GM23338 (cell line): Measurements from ENCODE around the gene TMEM41B.

Source experiments
- CREB1 ChIP-seq: fragments of 250-450 bp; sonication (Bioruptor Pico); IDR thresholded peaks from 2 replicates; pipeline ENCODE4 v1.5.0; 2020; ENCODE audit warnings: low read depth, mild to moderate bottlenecking, moderate library complexity
- CTCF ChIP-seq, 2 experiments: fragments of 200-600 bp in 1 of 2; sonication (generic) in 1 of 2; conservative IDR thresholded peaks; 2 replicates each; pipeline versions ENCODE4 v1.5.1 to v1.6.1; 2016 to 2017; ENCODE audit warnings: antibody characterized with exemption in 2 of 2, low read depth in 2 of 2, mild to moderate bottlenecking in 2 of 2, moderate library complexity in 1 of 2
- EZH2 ChIP-seq: fragments of 200-600 bp; sonication (generic); IDR thresholded peaks from one replicate; pipeline ENCODE4 v1.8.0; 2017; ENCODE audit warnings: antibody characterized with exemption, mild to moderate bottlenecking, low read depth; ENCODE audit not compliant: unreplicated experiment
- EZH2phosphoT487 ChIP-seq: fragments of 200-600 bp; sonication (generic); IDR thresholded peaks from one replicate; pipeline ENCODE4 v1.8.1; 2018; ENCODE audit warnings: antibody characterized with exemption; ENCODE audit not compliant: unreplicated experiment
- JUNB ChIP-seq: IDR thresholded peaks from one replicate; pipeline ENCODE4 v1.6.1; 2016; ENCODE audit warnings: antibody characterized with exemption; ENCODE audit not compliant: unreplicated experiment
- NANOG ChIP-seq: IDR thresholded peaks from 2 replicates; pipeline ENCODE4 v1.6.1; 2016; ENCODE audit warnings: antibody characterized with exemption, borderline replicate concordance
- POLR2AphosphoS5 ChIP-seq: IDR thresholded peaks from 2 replicates; pipeline ENCODE4 v1.6.1; 2016; ENCODE audit warnings: antibody characterized with exemption, low read depth
- STAT1 ChIP-seq: IDR thresholded peaks from one replicate; pipeline ENCODE4 v1.6.1; 2016; ENCODE audit warnings: antibody characterized with exemption; ENCODE audit not compliant: unreplicated experiment
- ZNF331 ChIP-seq: fragments of 250-450 bp; sonication (Bioruptor Pico); IDR thresholded peaks from 2 replicates; pipeline ENCODE4 v1.5.0; 2020; ENCODE audit warnings: low read depth, mild to moderate bottlenecking, moderate library complexity
- TF ChIP-seq, protein P1 (sequence below): IDR thresholded peaks from one replicate; pipeline ENCODE4 v1.6.1; 2018; ENCODE audit warnings: antibody characterized with exemption; ENCODE audit not compliant: unreplicated experiment

- TF ChIP-seq CTCF (conservative IDR thresholded peaks at IDR 0.05; ENCODE audit: low read depth in 2 of 2) (no peak), POLR2AphosphoS5 (no peak), EZH2 (no peak), EZH2phosphoT487 (no peak), ZNF331 (CRISPR knock-in tag) (no peak), NANOG (no peak), CREB1 (CRISPR knock-in tag) (no peak), JUNB (no peak), STAT1 (no peak)
- TF ChIP-seq, protein P1, sequence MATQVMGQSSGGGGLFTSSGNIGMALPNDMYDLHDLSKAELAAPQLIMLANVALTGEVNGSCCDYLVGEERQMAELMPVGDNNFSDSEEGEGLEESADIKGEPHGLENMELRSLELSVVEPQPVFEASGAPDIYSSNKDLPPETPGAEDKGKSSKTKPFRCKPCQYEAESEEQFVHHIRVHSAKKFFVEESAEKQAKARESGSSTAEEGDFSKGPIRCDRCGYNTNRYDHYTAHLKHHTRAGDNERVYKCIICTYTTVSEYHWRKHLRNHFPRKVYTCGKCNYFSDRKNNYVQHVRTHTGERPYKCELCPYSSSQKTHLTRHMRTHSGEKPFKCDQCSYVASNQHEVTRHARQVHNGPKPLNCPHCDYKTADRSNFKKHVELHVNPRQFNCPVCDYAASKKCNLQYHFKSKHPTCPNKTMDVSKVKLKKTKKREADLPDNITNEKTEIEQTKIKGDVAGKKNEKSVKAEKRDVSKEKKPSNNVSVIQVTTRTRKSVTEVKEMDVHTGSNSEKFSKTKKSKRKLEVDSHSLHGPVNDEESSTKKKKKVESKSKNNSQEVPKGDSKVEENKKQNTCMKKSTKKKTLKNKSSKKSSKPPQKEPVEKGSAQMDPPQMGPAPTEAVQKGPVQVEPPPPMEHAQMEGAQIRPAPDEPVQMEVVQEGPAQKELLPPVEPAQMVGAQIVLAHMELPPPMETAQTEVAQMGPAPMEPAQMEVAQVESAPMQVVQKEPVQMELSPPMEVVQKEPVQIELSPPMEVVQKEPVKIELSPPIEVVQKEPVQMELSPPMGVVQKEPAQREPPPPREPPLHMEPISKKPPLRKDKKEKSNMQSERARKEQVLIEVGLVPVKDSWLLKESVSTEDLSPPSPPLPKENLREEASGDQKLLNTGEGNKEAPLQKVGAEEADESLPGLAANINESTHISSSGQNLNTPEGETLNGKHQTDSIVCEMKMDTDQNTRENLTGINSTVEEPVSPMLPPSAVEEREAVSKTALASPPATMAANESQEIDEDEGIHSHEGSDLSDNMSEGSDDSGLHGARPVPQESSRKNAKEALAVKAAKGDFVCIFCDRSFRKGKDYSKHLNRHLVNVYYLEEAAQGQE, result no peak
Observed at GRCh38 chr11:9267680-9268079, 46.7 kb downstream of the TMEM41B start.
